Activated CD4-positive, alpha-beta T cell treated with anti-CD3 and anti-CD28 coated beads for 36 hours (primary cell): ENCODE data around the gene TMEM207. TPM values are rescaled to one million over a fixed set of nuclear protein-coding genes. Genes with fewer than 3 reads are reported as not detected.

ENCODE experiments used
- ATAC-seq: fragments of 200-7000 bp; cut with Tn5 transposase; one replicate; pipeline ENCODE4 v1.10.0; 2021; ENCODE audit warnings: mild to moderate bottlenecking, moderate library complexity
- CTCF ChIA-PET: fragments of 350-600 bp; sonication (Branson Sonifier 250); formaldehyde crosslinking; loops from one replicate; lab custom pipeline; 2021; ENCODE audit warnings: antibody characterized with exemption; lab: Charles Lee
- POLR2A ChIA-PET: fragments of 350-600 bp; sonication (Branson Sonifier 250); formaldehyde crosslinking; loops from one replicate; lab custom pipeline; 2021; ENCODE audit warnings: antibody characterized with exemption, inconsistent platforms; lab: Charles Lee
- DNase-seq: peaks from one replicate; pipeline ENCODE4 v3.0.0-alpha.2; 2020
- H3K27ac Mint-ChIP-seq: one replicate; pipeline ENCODE4 v1.8.0; 2021; ENCODE audit warnings: mixed read lengths
- H3K27me3 Mint-ChIP-seq: one replicate; pipeline ENCODE4 v1.8.0; 2021; ENCODE audit warnings: mixed read lengths
- H3K36me3 Mint-ChIP-seq: one replicate; pipeline ENCODE4 v1.8.0; 2021; ENCODE audit warnings: low read depth, mixed read lengths
- H3K4me1 Mint-ChIP-seq: one replicate; pipeline ENCODE4 v1.8.0; 2021; ENCODE audit warnings: mixed read lengths
- H3K4me3 Mint-ChIP-seq: one replicate; pipeline ENCODE4 v1.8.0; 2021; ENCODE audit warnings: mild to moderate bottlenecking, moderate library complexity, mixed read lengths
- H3K9me3 Mint-ChIP-seq: one replicate; pipeline ENCODE4 v1.8.0; 2021; ENCODE audit warnings: low read depth, mixed read lengths
- intact Hi-C, 2 experiments: fragments of 100-400 bp; cut with DNase I in 1 of 2; cut with micrococcal nuclease in 1 of 2; formaldehyde crosslinking; loops; one replicate each; pipeline versions ENCODE4 v1.14.2 to v1.15.1; 2022 to 2024; cut with DNase I, micrococcal nuclease
- total RNA-seq, 2 experiments: library from RNA; stranded (reverse); gene quantifications; one replicate each; pipeline ENCODE4 v1.2.3, GENCODE V29; 2021

The TMEM207 gene
- total RNA-seq, 2 experiments from 2014 or later, result not detected

- ATAC-seq (no peak), DNase-seq (no peak)
- Mint-ChIP-seq H3K9me3 (no peaks in the 10 kb centered on the region), H3K27me3 (peaks cover 12% of the 10 kb centered on the region), H3K4me1 (peaks cover 13% of the 10 kb centered on the region), H3K27ac (no peak overlapping the region), H3K4me3 (no peak overlapping the region), H3K36me3 (no peaks in the 10 kb centered on the region)
- ChIA-PET CTCF (no interaction called here), POLR2A (no interaction called here)
- intact Hi-C loops, result loop anchor here in 1 of 2 experiments (10.0 kb wide), 1 partner anchor 309 kb away; no protein-coding TSS in a partner anchor
These were observed 63.7 kb downstream of the TMEM207 start for GRCh38 chr3:190385731-190386688.

- peaks cover 17% of the 10 kb centered on the region for H3K27me3 Mint-ChIP-seq
- DNase-seq (peak; percentile 40), ATAC-seq (peak; percentile 57)
- H3K4me3 Mint-ChIP-seq, result no peak overlapping the region
- intact Hi-C loops, result loop anchor here in 1 of 2 experiments (10.0 kb wide), 1 partner anchor 310 kb away; no protein-coding TSS in a partner anchor
- no peaks in the 10 kb centered on the region for H3K36me3 Mint-ChIP-seq
- POLR2A ChIA-PET, result no interaction called here
- no peaks in the 10 kb centered on the region for H3K9me3 Mint-ChIP-seq
- no peak overlapping the region for H3K27ac Mint-ChIP-seq
- H3K4me1 Mint-ChIP-seq, result peaks cover 13% of the 10 kb centered on the region
- CTCF ChIA-PET, result interaction anchor here (0.5 to 1.9 kb wide), 3 partner anchors 14 to 423 kb away, joined by 3 to 6 read pairs (median 3); no protein-coding TSS in a partner anchor
These were observed 65.4 kb downstream of the TMEM207 start for GRCh38 chr3:190384309-190384756.

GRCh38 chr3:190382082-190382481, 67.6 kb downstream of the TMEM207 start:
- ChIA-PET CTCF (no interaction called here), POLR2A (no interaction called here)
- no peaks in the 10 kb centered on the region for H3K9me3 Mint-ChIP-seq
- peak; percentile 86 for ATAC-seq
- H3K4me1 Mint-ChIP-seq, result peaks cover 13% of the 10 kb centered on the region
- no peak for DNase-seq
- peaks cover 15% of the 10 kb centered on the region for H3K27me3 Mint-ChIP-seq
- no peaks in the 10 kb centered on the region for H3K36me3 Mint-ChIP-seq
- no peak overlapping the region for H3K27ac Mint-ChIP-seq
- no peak overlapping the region for H3K4me3 Mint-ChIP-seq
- intact Hi-C loops, result loop anchor here (2.0 to 10.0 kb wide), 2 partner anchors 43 to 313 kb away; no protein-coding TSS in a partner anchor

- Mint-ChIP-seq H3K9me3 (no peaks in the 10 kb centered on the region), H3K4me3 (no peak overlapping the region), H3K27ac (no peak overlapping the region), H3K4me1 (peaks cover 13% of the 10 kb centered on the region), H3K36me3 (no peaks in the 10 kb centered on the region), H3K27me3 (peaks cover 20% of the 10 kb centered on the region)
- ChIA-PET POLR2A (no interaction called here), CTCF (no interaction called here)
- no peak for DNase-seq
- ATAC-seq, result no peak
- intact Hi-C loops, result loop anchor here in 1 of 2 experiments (10.0 kb wide), 1 partner anchor 313 kb away; no protein-coding TSS in a partner anchor
These were observed 68.3 kb downstream of the TMEM207 start for GRCh38 chr3:190381441-190381840.

- DNase-seq (no peak), ATAC-seq (no peak)
- intact Hi-C loops, result loop anchor here in 1 of 2 experiments (10.0 kb wide), 1 partner anchor 315 kb away; no protein-coding TSS in a partner anchor
- ChIA-PET POLR2A (no interaction called here), CTCF (interaction anchor here (0.7 kb wide), 1 partner anchor 1041 kb away, joined by 3 read pairs; no protein-coding TSS in a partner anchor)
- peaks cover 13% of the 10 kb centered on the region for H3K4me1 Mint-ChIP-seq
- H3K27me3 Mint-ChIP-seq, result peaks cover 20% of the 10 kb centered on the region
- no peaks in the 10 kb centered on the region for H3K9me3 Mint-ChIP-seq
- H3K4me3 Mint-ChIP-seq, result no peak overlapping the region
- no peak overlapping the region for H3K27ac Mint-ChIP-seq
- no peaks in the 10 kb centered on the region for H3K36me3 Mint-ChIP-seq
These were observed 69.5 kb downstream of the TMEM207 start for GRCh38 chr3:190380184-190380583.

Other genes with a start within 250 kb of the TMEM207 start
- 1 to 10 TPM; 1.6 TPM for gene CLDN1, start 127.5 kb downstream of the TMEM207 start, total RNA-seq
- gene CLDN16, start 61.7 kb downstream of the TMEM207 start, total RNA-seq, result not detected
- gene IL1RAP, start 64.2 kb upstream of the TMEM207 start, total RNA-seq, result 10 to 100 TPM; 12.1 to 16.1 TPM